Measurements from ENCODE around the gene COMP. TPM values are rescaled to one million over a fixed set of nuclear protein-coding genes. Genes with fewer than 3 reads are reported as not detected.
A peak's percentile ranks its signal among the peaks of the same experiment; 100 is the strongest.

COMP gene
- total and polyA plus RNA-seq, 8 donors, result 0.23 to 47.7 (median 0.26) TPM; not detected in 3

DNA sequence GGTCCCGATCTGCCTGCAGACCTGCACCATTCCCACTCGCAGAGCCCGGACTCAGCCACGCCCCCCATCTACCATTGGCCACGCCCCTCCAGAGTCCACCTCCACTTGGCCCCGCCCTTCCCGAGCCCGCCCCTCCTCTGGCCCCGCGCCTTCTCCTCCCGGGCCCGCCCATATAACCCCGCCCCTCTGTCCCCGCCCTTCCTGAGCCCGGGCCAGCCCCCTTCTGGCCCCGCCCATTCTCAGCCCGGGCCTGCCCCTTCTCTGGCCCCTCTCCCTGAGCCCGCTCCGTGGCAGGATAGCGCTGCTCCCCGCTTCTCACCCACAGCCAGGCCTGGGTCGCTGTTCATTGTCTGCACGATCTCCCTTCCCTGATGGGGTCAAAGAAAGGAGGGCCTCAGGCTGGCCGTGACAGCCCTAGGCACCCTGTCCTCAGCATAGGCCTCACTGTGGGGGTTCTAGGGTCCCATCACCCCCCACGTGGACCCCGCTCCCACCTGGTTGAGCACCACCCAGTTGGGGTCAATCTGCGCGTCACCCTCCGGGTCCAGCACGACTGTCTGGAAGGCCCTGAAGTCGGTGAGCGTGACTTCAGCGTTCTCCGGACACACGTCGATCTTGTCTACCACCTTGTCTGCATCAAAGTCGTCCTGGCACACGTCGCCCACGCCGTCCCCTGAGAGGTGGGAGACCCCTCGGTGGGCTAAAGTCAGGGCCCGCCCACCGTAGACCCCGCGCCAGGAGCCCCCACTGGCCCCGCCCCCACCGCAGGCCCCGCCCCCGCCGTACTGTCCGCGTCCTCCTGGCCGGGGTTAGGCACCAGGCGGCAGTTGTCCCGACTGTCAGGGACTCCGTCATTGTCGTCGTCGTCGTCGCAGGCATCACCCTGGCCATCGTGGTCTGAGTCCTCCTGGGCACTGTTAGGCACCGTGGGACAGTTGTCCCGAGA, 5.7 kb downstream of the COMP start:
- Histone ChIP-seq H3K27me3 (peaks cover 38 to 65% of the 10 kb centered on the region in 2 donors), H3K4me3 (peak overlapping the region in 1 of 2 donors; percentile 13), H3K36me3 (no peaks in the 10 kb centered on the region), H3K27ac (no peak overlapping the region), H3K4me1 (peaks cover 23 to 37% of the 10 kb centered on the region in 2 donors), H3K9me3 (no peaks in the 10 kb centered on the region)
- intact Hi-C loops (cut with DNase I), result no loop called here
- ATAC-seq (peak; percentile 77), DNase-seq (peak in 3 of 4 donors; percentile 65 to 89 (median 70))
- TF ChIP-seq, protein P1, sequence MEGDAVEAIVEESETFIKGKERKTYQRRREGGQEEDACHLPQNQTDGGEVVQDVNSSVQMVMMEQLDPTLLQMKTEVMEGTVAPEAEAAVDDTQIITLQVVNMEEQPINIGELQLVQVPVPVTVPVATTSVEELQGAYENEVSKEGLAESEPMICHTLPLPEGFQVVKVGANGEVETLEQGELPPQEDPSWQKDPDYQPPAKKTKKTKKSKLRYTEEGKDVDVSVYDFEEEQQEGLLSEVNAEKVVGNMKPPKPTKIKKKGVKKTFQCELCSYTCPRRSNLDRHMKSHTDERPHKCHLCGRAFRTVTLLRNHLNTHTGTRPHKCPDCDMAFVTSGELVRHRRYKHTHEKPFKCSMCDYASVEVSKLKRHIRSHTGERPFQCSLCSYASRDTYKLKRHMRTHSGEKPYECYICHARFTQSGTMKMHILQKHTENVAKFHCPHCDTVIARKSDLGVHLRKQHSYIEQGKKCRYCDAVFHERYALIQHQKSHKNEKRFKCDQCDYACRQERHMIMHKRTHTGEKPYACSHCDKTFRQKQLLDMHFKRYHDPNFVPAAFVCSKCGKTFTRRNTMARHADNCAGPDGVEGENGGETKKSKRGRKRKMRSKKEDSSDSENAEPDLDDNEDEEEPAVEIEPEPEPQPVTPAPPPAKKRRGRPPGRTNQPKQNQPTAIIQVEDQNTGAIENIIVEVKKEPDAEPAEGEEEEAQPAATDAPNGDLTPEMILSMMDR (IDR thresholded peaks at IDR 0.05), result no peak

DNA sequence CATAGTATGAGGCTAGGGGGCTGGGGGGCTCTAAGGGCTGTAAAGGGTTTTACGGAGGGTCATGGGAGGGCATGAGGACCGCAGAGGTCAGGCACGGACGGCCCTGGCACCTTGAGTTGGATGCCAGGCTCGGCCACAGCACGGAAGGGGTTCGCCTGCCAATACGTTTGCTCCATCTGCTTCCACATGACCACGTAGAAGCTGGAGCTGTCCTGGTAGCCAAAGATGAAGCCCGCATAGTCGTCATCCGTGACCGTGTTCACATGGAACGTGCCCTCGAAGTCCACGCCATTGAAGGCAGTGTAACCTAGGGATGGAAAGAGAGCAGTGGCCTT, 6.4 kb downstream of the COMP start:
- TF ChIP-seq, protein P1 (IDR thresholded peaks at IDR 0.05), result no peak
- ATAC-seq, result no peak
- Histone ChIP-seq H3K27me3 (peaks cover 31 to 65% of the 10 kb centered on the region in 2 donors), H3K4me3 (no peak overlapping the region), H3K36me3 (no peaks in the 10 kb centered on the region), H3K27ac (no peak overlapping the region), H3K4me1 (peaks cover 16 to 30% of the 10 kb centered on the region in 2 donors), H3K9me3 (no peaks in the 10 kb centered on the region)
- intact Hi-C loops (cut with DNase I), result no loop called here
- DNase-seq, result no peak

DNA sequence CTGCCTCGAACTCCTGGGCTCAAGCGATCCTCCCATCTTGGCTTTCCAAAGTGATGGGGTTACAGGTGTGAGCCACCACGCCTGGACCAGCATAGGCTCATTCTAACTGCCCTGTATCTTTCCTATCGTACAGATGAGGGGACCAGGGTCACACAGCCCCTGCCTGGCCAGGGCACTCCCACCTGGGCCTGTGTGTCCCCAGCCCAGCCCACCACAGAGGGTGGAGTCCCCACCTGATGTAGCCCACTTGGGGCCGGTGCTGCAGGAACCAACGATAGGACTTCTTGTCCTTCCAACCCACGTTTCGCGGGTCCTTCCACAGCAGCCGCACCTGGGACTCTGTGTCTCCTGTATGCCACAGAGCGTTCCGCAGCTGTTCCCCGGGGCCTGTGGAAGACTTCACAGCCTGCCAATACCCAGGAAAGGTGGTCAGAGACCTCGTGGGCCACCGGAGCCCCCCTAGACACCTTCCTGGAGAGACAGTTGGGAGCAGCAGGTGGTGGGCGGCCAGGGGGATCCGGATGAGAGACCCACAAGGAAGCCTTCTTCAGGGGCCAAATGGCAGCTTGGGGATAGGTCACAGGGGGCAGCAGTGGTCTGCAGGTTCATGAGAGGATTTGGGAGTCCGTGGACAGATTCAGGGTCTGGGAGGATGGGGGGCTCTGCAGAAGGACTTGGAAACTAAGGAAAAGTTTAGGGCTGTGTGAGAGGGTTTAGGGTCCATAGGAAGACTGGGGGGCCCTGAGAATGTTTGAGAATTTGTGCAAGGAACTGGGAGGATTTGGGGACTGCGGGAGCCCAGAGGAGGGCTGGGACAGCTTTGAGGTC, 6.9 kb downstream of the COMP start:
- Histone ChIP-seq H3K27ac (no peak overlapping the region), H3K4me1 (peaks cover 10 to 24% of the 10 kb centered on the region in 2 donors), H3K9me3 (no peaks in the 10 kb centered on the region), H3K27me3 (peaks cover 25 to 64% of the 10 kb centered on the region in 2 donors), H3K4me3 (no peak overlapping the region), H3K36me3 (no peaks in the 10 kb centered on the region)
- ATAC-seq, result no peak
- peak in 1 of 4 donors; percentile 63 for DNase-seq
- intact Hi-C loops (cut with DNase I), result no loop called here
- TF ChIP-seq, protein P1 (IDR thresholded peaks at IDR 0.05), result no peak

DNA sequence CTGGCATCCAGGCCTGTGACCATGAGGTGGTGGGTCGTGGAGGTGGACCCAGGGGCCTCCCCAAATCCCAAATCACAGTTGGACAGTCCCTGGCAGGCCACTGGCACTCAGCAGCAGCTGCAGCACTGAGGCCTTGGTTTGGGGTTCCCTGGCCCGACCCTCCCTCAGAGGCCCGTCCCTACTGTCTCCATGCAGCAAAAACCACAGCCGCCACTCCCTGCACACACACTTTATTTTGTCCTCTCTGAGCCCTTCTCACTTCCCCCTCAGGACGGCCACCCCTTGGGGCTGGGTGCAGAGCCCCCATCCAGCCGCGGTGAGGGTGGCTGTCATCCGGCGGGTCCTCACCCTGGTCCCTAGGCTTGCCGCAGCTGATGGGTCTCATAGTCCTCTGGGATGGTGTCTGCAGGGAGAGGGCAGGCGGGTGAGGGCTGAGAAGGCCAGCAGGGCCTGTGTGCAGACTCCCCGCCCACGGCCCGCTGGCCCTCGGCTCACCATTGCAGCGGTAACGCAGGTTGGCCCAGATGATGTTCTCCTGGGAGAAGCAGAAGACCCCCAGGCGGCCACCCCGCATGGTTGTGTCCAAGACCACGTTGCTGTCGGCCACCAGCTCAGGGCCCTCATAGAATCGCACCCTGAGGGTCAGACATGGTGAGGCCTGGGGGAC, 8.4 kb downstream of the COMP start:
- DNase-seq, result peak in 1 of 4 donors; percentile 60

More for the DNA sequence above, 8.4 kb downstream of the COMP start:
- no peak overlapping the region for H3K4me3 ChIP-seq
- peaks cover 10 to 63% of the 10 kb centered on the region in 2 donors for H3K27me3 ChIP-seq
- no peaks in the 10 kb centered on the region for H3K9me3 ChIP-seq
- TF ChIP-seq, protein P1 (IDR thresholded peaks at IDR 0.05), result no peak
- peaks cover 0 to 9% of the 10 kb centered on the region in 2 donors for H3K4me1 ChIP-seq
- no peak for ATAC-seq
- H3K27ac ChIP-seq, result no peak overlapping the region
- no peaks in the 10 kb centered on the region for H3K36me3 ChIP-seq
- intact Hi-C loops (cut with DNase I), result no loop called here
